AML-193 (cell line): ENCODE data around the gene GPR149.

ENCODE experiments used
- DNase-seq, 2 experiments: peaks; one replicate each; lab custom pipeline; 2025; lab: John Stamatoyannopoulos, UW

GPR149 gene

GRCh38 chr3:154345422-154346122 is 84.4 kb downstream of the GPR149 start:
- DNase-seq: no peak

- no peak for DNase-seq
Measured at GRCh38 chr3:154338570-154338969, 91.4 kb downstream of the GPR149 start.

DNA sequence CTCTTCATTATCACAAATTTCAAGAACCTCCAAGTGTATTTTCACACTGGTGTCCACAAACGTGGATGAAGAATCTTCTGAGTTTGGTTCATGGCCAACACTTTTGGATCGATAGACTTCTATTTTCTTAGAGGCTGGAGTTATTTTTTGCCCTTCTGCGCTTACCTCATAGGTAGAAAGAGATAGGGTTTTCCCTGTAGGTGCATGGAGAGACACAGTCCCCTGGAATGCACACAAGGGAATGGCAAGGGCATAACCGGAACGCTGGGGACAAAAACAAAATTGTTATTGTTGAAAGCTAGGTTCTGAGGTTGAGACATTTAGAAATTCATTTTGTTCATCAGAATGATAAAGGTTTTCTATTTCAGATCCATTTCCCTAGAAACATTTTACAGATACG is 92.0 kb downstream of the GPR149 start:
- no peak for DNase-seq

DNA sequence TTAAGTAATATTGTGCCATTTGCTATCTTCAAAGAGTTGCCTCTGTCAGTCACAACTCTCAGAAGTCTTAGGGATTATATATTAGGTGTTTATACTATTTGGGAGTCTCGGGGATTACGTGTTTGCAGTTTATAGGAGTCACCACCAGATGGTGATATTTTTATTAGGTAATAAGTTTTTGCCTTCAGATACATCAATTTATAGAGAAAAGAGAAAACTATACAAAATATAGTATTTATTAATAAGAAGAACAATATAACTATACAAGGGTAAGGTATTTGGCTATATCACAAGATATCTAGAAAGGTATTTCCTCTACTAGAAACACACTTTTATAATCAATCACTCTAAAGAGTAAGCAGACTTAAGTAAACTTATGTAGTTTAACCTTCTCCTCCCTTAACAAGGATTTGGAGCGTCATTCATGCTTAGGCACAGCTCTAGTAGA is 95.0 kb downstream of the GPR149 start:
- DNase-seq: peak; percentile 66 to 68

DNA sequence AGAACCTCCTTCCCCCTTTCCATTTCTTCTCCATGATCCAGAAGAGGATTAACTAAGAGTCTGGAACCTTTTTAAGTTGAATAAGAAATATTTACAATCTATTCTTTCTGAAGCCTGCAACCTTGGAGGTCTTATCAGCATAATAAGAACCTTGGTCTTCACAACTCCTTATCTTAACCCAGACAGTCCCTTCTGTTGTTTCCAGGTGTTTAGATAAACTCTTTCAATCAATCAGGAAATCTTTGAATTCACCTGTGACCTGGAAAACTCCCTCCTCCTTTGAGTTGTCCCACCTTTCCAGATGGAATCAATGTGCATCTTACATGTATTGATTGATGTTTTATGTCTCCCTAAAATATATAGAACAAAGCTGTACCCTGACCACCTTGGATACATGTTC is 102.1 kb downstream of the GPR149 start:
- no peak for DNase-seq

DNA sequence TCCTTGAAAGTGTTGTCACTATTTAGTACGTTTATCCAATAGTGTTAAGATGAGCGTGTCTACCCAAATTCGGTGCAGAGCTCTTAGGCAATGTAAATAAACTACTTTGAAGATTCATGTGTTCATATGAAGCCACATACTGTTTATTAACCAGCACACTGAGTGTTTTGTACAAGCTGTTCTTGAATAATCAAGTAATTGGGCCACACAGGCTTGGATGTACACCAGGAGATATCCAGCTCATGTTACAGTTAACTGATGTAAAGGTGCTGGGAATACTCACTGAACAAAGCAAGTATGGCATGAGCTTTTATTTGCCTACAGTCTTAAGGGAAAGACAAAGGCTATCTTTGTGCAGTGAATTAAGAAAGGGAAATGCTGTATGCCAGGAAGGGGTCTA is 105.1 kb downstream of the GPR149 start:
- DNase-seq: peak in 1 of 2 experiments; percentile 41

DNA sequence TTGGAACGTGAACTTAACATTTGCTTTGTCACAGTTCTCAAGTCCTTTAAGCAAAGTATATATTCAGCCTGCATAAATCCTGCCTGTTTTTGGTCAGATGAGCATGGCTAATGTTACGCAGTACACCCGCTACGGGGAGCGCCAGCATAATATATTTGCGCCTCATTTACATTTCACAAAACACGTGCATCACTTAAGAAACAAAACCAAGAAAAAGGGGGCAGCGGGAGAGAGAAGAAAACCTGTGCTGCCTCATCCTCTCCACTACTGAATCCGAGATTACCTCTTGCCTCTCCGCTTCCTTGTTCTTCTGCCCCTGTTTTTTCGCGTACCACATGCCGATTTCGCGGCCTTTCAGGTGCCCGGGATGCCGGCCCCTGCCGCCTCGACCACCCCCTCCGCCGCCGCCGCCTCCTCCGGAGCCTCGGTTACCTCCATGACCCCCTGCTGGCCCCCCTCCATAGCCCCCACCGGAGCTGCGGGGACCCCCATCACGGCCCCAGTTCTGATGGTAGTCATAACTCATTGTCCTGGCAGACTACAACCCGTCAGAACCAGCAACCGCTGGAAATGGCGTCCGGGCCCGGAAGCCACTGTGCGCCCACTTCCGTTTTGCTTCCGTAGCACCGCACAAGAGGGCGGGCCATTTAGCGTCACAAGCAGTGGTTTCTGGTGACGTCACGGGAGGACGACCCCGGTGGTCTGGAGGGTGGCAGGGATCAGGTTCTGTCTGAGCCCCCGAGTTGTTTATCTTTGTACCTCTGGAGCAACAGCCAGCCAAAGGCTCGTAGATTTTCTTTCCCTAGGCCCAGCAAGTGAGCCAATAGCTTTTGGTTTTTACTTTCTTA is 105.9 kb downstream of the GPR149 start, which contains the start of gene DHX36:
Gene DHX36, minus strand, starts transcription at position 597 of the 848 bp plus-strand sequence. Its CDS starts 71 bp downstream, at position 526.
- DNase-seq: peak; percentile 79 to 80

GRCh38 chr3:154316974-154317767 is 112.8 kb downstream of the GPR149 start:
- DNase-seq: no peak

DNA sequence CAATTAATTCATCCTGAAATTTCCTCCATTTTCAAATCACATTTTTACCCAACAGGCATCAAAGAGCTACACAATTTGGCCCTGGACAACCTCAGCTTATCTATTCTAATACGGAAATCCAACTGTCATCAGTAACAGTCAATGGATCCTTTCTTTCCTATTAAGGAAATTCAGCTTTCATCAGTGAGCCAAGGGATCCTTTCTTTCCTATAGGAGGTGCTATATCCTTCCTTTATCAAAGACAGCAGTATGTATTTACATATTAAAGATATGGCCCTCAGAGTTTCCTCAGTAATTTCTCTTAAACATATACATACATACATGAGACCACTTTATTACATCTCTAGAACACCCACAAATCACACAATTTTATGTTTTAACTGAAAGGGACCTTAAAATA is 115.8 kb downstream of the GPR149 start:
- no peak for DNase-seq

GRCh38 chr3:154310840-154311239 is 119.2 kb downstream of the GPR149 start:
- DNase-seq: no peak

DNA sequence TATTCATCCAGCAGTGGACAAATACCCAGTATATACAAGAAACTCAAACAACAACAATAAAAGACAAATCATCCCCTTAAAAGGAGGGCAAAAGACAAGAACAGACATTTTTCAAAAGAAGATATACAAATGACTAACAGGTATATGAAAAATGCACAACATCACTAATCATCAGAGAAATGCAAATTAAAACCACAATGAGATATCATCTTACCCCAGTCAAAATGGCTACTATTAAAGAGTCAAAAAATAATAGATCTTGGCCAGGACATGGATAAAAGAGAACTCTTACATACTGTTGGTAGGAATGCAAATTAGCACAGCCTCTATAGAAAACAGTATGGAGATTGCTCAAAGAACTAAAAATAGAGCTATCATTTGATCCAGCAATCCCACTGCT is 122.6 kb downstream of the GPR149 start:
- no peak for DNase-seq

DNA sequence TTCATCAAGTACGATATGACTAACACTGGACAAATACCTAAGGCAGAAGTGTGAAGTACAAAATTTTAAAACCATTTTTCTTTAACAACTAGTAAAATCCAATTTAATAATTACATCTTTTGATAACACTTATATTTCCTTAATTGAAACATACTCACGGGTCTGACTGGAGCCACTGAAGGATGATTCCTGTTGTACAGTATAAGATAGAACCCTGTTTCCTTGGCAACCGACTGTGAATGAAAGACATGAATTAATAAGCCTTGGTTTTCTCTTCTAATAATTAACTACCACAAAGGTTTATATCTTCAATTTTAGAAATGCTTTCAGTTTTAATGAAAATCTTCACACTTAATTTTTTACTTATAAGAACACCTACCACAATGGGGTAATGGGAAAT is 125.1 kb downstream of the GPR149 start:
- no peak for DNase-seq

GRCh38 chr3:154304116-154304786 is 125.7 kb downstream of the GPR149 start:
- DNase-seq: no peak

- no peak for DNase-seq
Measured at GRCh38 chr3:154301561-154301960, 128.4 kb downstream of the GPR149 start.

GRCh38 chr3:154294016-154294415 is 136.0 kb downstream of the GPR149 start:
- DNase-seq: no peak

DNA sequence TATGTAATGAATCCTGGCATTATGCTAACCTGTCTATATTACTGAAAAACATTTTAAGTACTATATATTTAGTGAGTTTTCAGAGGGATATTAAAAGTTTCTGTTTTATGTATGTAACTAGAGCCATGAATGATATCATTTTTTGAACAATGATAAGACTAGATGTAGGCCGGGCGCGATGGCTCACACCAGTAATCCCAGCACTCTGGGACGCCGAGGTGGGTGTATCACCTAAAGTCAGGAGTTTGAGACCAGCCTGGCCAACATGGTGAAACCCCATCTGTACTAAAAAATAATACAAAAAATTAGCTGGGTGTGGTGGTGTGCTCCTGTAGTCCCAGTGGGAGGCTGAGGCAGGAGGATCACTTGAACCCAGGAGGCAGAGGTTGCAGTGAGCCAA is 139.8 kb downstream of the GPR149 start:
- DNase-seq: no peak
